CD4-positive, alpha-beta T cell treated with Interleukin-10 for 1 hour (primary cell): ENCODE results near the gene YPEL2.
"Not testable (repeated sequence)": the region's sequence is repeated elsewhere in the genome, so short reads cannot be mapped to it uniquely, and the experiment has no call there.

Experiments used
- DNase-seq: peaks from one replicate; pipeline ENCODE4 v3.0.0-alpha.2; 2020

Gene YPEL2

GRCh38 chr17:59380474-59380873 is 49.0 kb downstream of the YPEL2 start:
- no peak for DNase-seq

GRCh38 chr17:59381716-59382570 is 50.5 kb downstream of the YPEL2 start:
- DNase-seq: no peak

- no peak for DNase-seq
Measured at GRCh38 chr17:59383893-59384292, 52.4 kb downstream of the YPEL2 start.

GRCh38 chr17:59387351-59388068 is 56.1 kb downstream of the YPEL2 start:
- no peak for DNase-seq

- DNase-seq: no peak
Measured at GRCh38 chr17:59388069-59388556, 56.7 kb downstream of the YPEL2 start.

- DNase-seq: no peak
Measured at GRCh38 chr17:59389066-59389465, 57.6 kb downstream of the YPEL2 start.

- no peak for DNase-seq
Measured at GRCh38 chr17:59391021-59391420, 59.6 kb downstream of the YPEL2 start.

GRCh38 chr17:59392973-59393679 is 61.7 kb downstream of the YPEL2 start:
- DNase-seq: no peak

- DNase-seq: not testable (repeated sequence)
Measured at GRCh38 chr17:59393742-59394410, 62.4 kb downstream of the YPEL2 start.

GRCh38 chr17:59396134-59396826 is 64.8 kb downstream of the YPEL2 start:
- DNase-seq: no peak

- DNase-seq: no peak
Measured at GRCh38 chr17:59397316-59398073, 66.0 kb downstream of the YPEL2 start.

- DNase-seq: no peak
Measured at GRCh38 chr17:59399914-59400313, 68.5 kb downstream of the YPEL2 start.

GRCh38 chr17:59400858-59401257 is 69.4 kb downstream of the YPEL2 start:
- DNase-seq: no peak

- DNase-seq: no peak
Measured at GRCh38 chr17:59401274-59401673, 69.8 kb downstream of the YPEL2 start.

GRCh38 chr17:59401725-59402124 is 70.3 kb downstream of the YPEL2 start:
- DNase-seq: no peak

- DNase-seq: no peak
Measured at GRCh38 chr17:59402760-59403159, 71.3 kb downstream of the YPEL2 start.

GRCh38 chr17:59404471-59404870 is 73.0 kb downstream of the YPEL2 start:
- no peak for DNase-seq

GRCh38 chr17:59405944-59406705 is 74.7 kb downstream of the YPEL2 start:
- no peak for DNase-seq

- no peak for DNase-seq
Measured at GRCh38 chr17:59406808-59407381, 75.4 kb downstream of the YPEL2 start.
